GM12878 (cell line): ENCODE measurements around the gene ZFPM1. TPM values are rescaled to one million over a fixed set of nuclear protein-coding genes. Genes with fewer than 3 reads are reported as not detected.

ENCODE experiments used
- ATAC-seq: fragments of 200-7000 bp; cut with Tn5 transposase; 3 replicates; pipeline ENCODE4 v1.9.1; 2020; ENCODE audit warnings: mild to moderate bottlenecking, moderate library complexity
- BruUV-seq: library from RNA; stranded (reverse); fragments of 400-500 nt; replicated peaks from 2 replicates; lab custom pipeline; 2021; lab: Mats Ljungman, UMichigan
- CTCF ChIA-PET: fragments of 300-600 bp; sonication (Branson Sonifier 250); formaldehyde crosslinking; extraction: SDS; loops from one replicate; lab custom pipeline; 2021; ENCODE audit warnings: inconsistent platforms; lab: Yijun Ruan, JAX
- POLR2A ChIA-PET: fragments of 350-600 bp; formaldehyde crosslinking; extraction: SDS; loops from one replicate; lab custom pipeline; 2021; ENCODE audit warnings: inconsistent platforms; lab: Charles Lee
- RAD21 ChIA-PET: fragments of 300-600 bp; sonication (Branson Sonifier 250); formaldehyde crosslinking; loops from one replicate; lab custom pipeline; 2023; ENCODE audit warnings: antibody characterized with exemption; ENCODE audit not compliant: unreplicated experiment; lab: Charles Lee
- SMC1A ChIA-PET: fragments of 300-600 bp; sonication (Branson Sonifier 250); formaldehyde crosslinking; loops from one replicate; lab custom pipeline; 2023; ENCODE audit not compliant: unreplicated experiment, uncharacterized antibody; lab: Charles Lee
- DNase-seq: peaks from one replicate; pipeline ENCODE4 v3.0.0-alpha.2; 2011; ENCODE audit warnings: low read depth, low spot score
- FAIRE-seq: peaks from 3 replicates; lab custom pipeline; 2011; peaks lifted over from hg19 to GRCh38; lab: Jason Lieb, UNC
- H2AFZ ChIP-seq: 2 replicates; pipeline ENCODE4 v1.6.0; 2011; ENCODE audit warnings: low read depth, low read length, control low read depth; ENCODE audit not compliant: control insufficient read depth
- H3K27ac ChIP-seq: 2 replicates; pipeline ENCODE4 v1.5.1; 2011; ENCODE audit warnings: control low read depth; ENCODE audit not compliant: control insufficient read depth, insufficient read depth
- H3K27me3 ChIP-seq, 2 experiments: replicated peaks in 1 of 2; 2 replicates each; pipeline versions ENCODE4 v1.6.0 to v1.6.1; 2011; ENCODE audit warnings: low read length in 1 of 2; ENCODE audit not compliant: control insufficient read depth in 2 of 2, insufficient read depth in 2 of 2
- H3K36me3 ChIP-seq, 2 experiments: 2 replicates each; pipeline ENCODE4 v1.5.1; 2011; ENCODE audit warnings: low read length in 1 of 2; ENCODE audit not compliant: control insufficient read depth in 2 of 2, insufficient read depth in 2 of 2
- H3K4me1 ChIP-seq: 2 replicates; pipeline ENCODE4 v1.6.1; 2011; ENCODE audit warnings: mild to moderate bottlenecking, low read length, moderate library complexity, mixed read lengths; ENCODE audit not compliant: control insufficient read depth, insufficient read depth
- H3K4me2 ChIP-seq: 2 replicates; pipeline ENCODE4 v1.6.0; 2011; ENCODE audit warnings: control low read depth; ENCODE audit not compliant: control insufficient read depth, insufficient read depth
- H3K4me3 ChIP-seq: fragments of 200-600 bp; sonication (generic); 2 replicates; pipeline ENCODE4 v1.5.1; 2016
- H3K79me2 ChIP-seq: 2 replicates; pipeline ENCODE4 v1.6.0; 2011; ENCODE audit warnings: low read length; ENCODE audit not compliant: control insufficient read depth, insufficient read depth
- H3K9ac ChIP-seq: 2 replicates; pipeline ENCODE4 v1.8.0; 2011; ENCODE audit warnings: low read length, control low read depth, mixed read lengths; ENCODE audit not compliant: control insufficient read depth, insufficient read depth
- H3K9me3 ChIP-seq: replicated peaks from 3 replicates; pipeline ENCODE4 v1.5.1; 2011; ENCODE audit warnings: mild to moderate bottlenecking, low read length; ENCODE audit not compliant: control insufficient read depth, insufficient read depth
- H4K20me1 ChIP-seq: 2 replicates; pipeline ENCODE4 v1.6.0; 2011; ENCODE audit not compliant: control insufficient read depth, insufficient read depth
- ESRRA ChIP-seq: IDR thresholded peaks from 2 replicates; pipeline ENCODE4 v1.6.1; 2012; ENCODE audit warnings: mild to moderate bottlenecking, low read length, improper control_type of control experiment
- FOS ChIP-seq: IDR thresholded peaks from 3 replicates; pipeline ENCODE4 v1.6.1; 2011; ENCODE audit warnings: borderline replicate concordance; ENCODE audit not compliant: insufficient read length; ENCODE audit errors: extremely low read depth
- MEF2A ChIP-seq: IDR thresholded peaks from 2 replicates; pipeline ENCODE4 v1.6.1; 2011; ENCODE audit warnings: low read depth, mild to moderate bottlenecking, low read length, moderate library complexity; ENCODE audit not compliant: insufficient read depth
- NFYA ChIP-seq: IDR thresholded peaks from 2 replicates; pipeline ENCODE4 v1.6.1; 2011; ENCODE audit warnings: low read depth, mild to moderate bottlenecking, low read length, improper control_type of control experiment, borderline replicate concordance
- RFX5 ChIP-seq: IDR thresholded peaks from 2 replicates; pipeline ENCODE4 v1.6.1; 2011; ENCODE audit warnings: low read depth, low read length, improper control_type of control experiment
- RUNX3 ChIP-seq: IDR thresholded peaks from 2 replicates; pipeline ENCODE4 v1.6.1; 2012; ENCODE audit warnings: low read length, inconsistent platforms
- WGBS: methylation state at CpG from one replicate; pipeline ENCODE4 v1.1.6; 2016; ENCODE audit warnings: low lambda C conversion rate; ENCODE audit not compliant: insufficient replicate concordance, insufficient coverage; ENCODE audit errors: missing lambda C conversion rate; 5-methylcytosine and 5-hydroxymethylcytosine counted together
- in situ Hi-C: fragments of 300-500 bp; cut with MboI; formaldehyde crosslinking; loops from 9 replicates; pipeline ENCODE4 v1.14.3; 2018; ENCODE audit warnings: mixed read lengths
- intact Hi-C: fragments of 100-400 bp; cut with micrococcal nuclease; formaldehyde crosslinking; loops from one replicate; pipeline ENCODE4 v1.14.2; 2022; ENCODE audit not compliant: unreplicated experiment
- polyA plus RNA-seq, 11 experiments: library from polyadenylated mRNA; depleted of rRNA in 4 of 11; unstranded in 6 of 11; stranded (reverse) in 5 of 11; fragments of >200 nt; fragmentation: Nextera tagmentation in 4 of 11; fragmentation: Illumina TruSeq in 1 of 11; extraction: Ambion mirVana in 4 of 11; extraction: Trizol in 1 of 11; gene quantifications; 1 replicate in 1 of 11; 2 replicates in 10 of 11; pipeline versions ENCODE4 v1.2.1 to v1.2.3, GENCODE V29; 2011 to 2016; ENCODE audit warnings: inconsistent platforms in 2 of 11, missing spikeins in 2 of 11, low read depth in 1 of 11
- total RNA-seq, 4 experiments: library from RNA; depleted of rRNA in 3 of 4; stranded (reverse); fragments of >200 nt in 3 of 4; fragmentation: Illumina TruSeq in 1 of 4; extraction: Trizol in 1 of 4; gene quantifications; 2 replicates each; pipeline versions ENCODE4 v1.2.1 to v1.2.3, GENCODE V29; 2013 to 2021
- TF ChIP-seq, protein P1 (sequence below): IDR thresholded peaks from 2 replicates; pipeline ENCODE4 v1.6.1; 2012; ENCODE audit warnings: mild to moderate bottlenecking, low read depth, low read length
- TF ChIP-seq, protein P2 (sequence below): fragments of 450-650 bp; IDR thresholded peaks from 2 replicates; pipeline ENCODE4 v1.6.1; 2017; ENCODE audit warnings: mild to moderate bottlenecking, moderate library complexity

ZFPM1 gene
- total and polyA plus RNA-seq, 10 of the 15 experiments (the other 5 are each of a cell fraction or from before 2014, with no cell fraction given), result 0.02 to 5.1 (median 0.30) TPM

DNA sequence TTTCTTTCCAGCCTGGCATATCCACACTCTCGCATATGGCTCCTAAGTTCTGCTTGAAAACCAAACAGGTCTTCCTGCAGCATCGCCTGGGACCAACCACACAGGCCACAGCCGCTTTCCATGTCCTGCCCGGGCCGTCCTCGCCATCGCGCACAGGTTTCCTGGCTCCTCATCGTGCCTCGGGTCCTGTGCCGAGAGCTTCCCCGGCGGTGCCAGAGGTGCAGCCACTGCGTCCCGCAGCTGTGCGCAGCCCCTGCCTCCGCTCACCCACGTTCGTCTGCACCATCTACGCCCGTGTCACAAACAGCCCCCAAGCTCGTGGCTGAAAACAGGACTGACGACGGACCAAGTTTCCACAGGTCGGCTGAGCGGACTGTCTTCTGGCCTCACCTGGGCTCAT, 6.3 kb upstream of the ZFPM1 start:
- no TSS peak for BruUV-seq
- Histone ChIP-seq H3K4me3 (no peak overlapping the region), H3K27ac (no peak overlapping the region), H3K27me3 (no peaks in the 10 kb centered on the region), H3K79me2 (no peaks in the 10 kb centered on the region), H3K4me2 (no peak overlapping the region), H3K9me3 (no peaks in the 10 kb centered on the region), H3K4me1 (peaks cover 14% of the 10 kb centered on the region), H3K9ac (no peak overlapping the region), H3K36me3 (no peaks in the 10 kb centered on the region), H2AFZ (no peak overlapping the region), H4K20me1 (no peaks in the 10 kb centered on the region)
- CTCF ChIA-PET, result interaction anchor here (0.7 kb wide), 1 partner anchor 11 kb away, joined by 3 read pairs; no protein-coding TSS in a partner anchor
- TF ChIP-seq MEF2A (no peak), RUNX3 (no peak), FOS (no peak), NFYA (no peak), ESRRA (no peak), RFX5 (no peak)
- TF ChIP-seq, protein P1, sequence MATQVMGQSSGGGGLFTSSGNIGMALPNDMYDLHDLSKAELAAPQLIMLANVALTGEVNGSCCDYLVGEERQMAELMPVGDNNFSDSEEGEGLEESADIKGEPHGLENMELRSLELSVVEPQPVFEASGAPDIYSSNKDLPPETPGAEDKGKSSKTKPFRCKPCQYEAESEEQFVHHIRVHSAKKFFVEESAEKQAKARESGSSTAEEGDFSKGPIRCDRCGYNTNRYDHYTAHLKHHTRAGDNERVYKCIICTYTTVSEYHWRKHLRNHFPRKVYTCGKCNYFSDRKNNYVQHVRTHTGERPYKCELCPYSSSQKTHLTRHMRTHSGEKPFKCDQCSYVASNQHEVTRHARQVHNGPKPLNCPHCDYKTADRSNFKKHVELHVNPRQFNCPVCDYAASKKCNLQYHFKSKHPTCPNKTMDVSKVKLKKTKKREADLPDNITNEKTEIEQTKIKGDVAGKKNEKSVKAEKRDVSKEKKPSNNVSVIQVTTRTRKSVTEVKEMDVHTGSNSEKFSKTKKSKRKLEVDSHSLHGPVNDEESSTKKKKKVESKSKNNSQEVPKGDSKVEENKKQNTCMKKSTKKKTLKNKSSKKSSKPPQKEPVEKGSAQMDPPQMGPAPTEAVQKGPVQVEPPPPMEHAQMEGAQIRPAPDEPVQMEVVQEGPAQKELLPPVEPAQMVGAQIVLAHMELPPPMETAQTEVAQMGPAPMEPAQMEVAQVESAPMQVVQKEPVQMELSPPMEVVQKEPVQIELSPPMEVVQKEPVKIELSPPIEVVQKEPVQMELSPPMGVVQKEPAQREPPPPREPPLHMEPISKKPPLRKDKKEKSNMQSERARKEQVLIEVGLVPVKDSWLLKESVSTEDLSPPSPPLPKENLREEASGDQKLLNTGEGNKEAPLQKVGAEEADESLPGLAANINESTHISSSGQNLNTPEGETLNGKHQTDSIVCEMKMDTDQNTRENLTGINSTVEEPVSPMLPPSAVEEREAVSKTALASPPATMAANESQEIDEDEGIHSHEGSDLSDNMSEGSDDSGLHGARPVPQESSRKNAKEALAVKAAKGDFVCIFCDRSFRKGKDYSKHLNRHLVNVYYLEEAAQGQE, result no peak
- TF ChIP-seq, protein P2, sequence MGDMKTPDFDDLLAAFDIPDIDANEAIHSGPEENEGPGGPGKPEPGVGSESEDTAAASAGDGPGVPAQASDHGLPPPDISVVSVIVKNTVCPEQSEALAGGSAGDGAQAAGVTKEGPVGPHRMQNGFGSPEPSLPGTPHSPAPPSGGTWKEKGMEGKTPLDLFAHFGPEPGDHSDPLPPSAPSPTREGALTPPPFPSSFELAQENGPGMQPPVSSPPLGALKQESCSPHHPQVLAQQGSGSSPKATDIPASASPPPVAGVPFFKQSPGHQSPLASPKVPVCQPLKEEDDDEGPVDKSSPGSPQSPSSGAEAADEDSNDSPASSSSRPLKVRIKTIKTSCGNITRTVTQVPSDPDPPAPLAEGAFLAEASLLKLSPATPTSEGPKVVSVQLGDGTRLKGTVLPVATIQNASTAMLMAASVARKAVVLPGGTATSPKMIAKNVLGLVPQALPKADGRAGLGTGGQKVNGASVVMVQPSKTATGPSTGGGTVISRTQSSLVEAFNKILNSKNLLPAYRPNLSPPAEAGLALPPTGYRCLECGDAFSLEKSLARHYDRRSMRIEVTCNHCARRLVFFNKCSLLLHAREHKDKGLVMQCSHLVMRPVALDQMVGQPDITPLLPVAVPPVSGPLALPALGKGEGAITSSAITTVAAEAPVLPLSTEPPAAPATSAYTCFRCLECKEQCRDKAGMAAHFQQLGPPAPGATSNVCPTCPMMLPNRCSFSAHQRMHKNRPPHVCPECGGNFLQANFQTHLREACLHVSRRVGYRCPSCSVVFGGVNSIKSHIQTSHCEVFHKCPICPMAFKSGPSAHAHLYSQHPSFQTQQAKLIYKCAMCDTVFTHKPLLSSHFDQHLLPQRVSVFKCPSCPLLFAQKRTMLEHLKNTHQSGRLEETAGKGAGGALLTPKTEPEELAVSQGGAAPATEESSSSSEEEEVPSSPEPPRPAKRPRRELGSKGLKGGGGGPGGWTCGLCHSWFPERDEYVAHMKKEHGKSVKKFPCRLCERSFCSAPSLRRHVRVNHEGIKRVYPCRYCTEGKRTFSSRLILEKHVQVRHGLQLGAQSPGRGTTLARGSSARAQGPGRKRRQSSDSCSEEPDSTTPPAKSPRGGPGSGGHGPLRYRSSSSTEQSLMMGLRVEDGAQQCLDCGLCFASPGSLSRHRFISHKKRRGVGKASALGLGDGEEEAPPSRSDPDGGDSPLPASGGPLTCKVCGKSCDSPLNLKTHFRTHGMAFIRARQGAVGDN, result no peak
- 66% methylated on average over 24 of the region's 26 CpGs for WGBS
- FAIRE-seq (no peak), ATAC-seq (no peak), DNase-seq (no peak)
- RAD21 ChIA-PET, result no interaction called here
- in situ Hi-C loops (loop anchor here (25.0 kb wide), 1 partner anchor 484 kb away; the partner anchor contains the start of gene BANP), intact Hi-C loops (no loop called here)
- POLR2A ChIA-PET, result no interaction called here
- SMC1A ChIA-PET, result no interaction called here
